ENCODE data around the gene ARHGAP45. TPM values are rescaled to one million over a fixed set of nuclear protein-coding genes. Genes with fewer than 3 reads are reported as not detected.

ARHGAP45 gene
- total and polyA plus RNA-seq, 2 of the 8 experiments (the other 6 are each of a cell fraction or from before 2014, with no cell fraction given): 31.4 to 41.8 TPM

- no peak overlapping the region for H3K14ac ChIP-seq (ENCODE audit: insufficient read length)
- peaks cover 8% of the 10 kb centered on the region for H3K79me1 ChIP-seq (ENCODE audit: low read depth, low read length)
- H3K4me1 ChIP-seq (replicated peaks in 1 of 4; ENCODE audit: control insufficient read depth in 3 of 4, insufficient read depth in 4 of 4, low read length in 3 of 4): peaks cover 0 to 4% (median 2%) of the 10 kb centered on the region in 4 experiments; a peak in 3 of 7 replicates
- FAIRE-seq (no peak), DNase-seq (ENCODE audit: low read depth in 1 of 2, low spot score in 2 of 2) (no peak)
- CTCF ChIA-PET (ENCODE audit: partially characterized antibody): interaction anchor here (0.6 to 4.2 kb wide), 5 partner anchors 20 to 221 kb away, joined by 3 to 14 read pairs (median 4); no protein-coding TSS in a partner anchor
- H3K23ac ChIP-seq (ENCODE audit: insufficient read length): no peak overlapping the region
- no peak overlapping the region for H4K91ac ChIP-seq (replicated peaks; ENCODE audit: insufficient read length, low read length)
- H3K23me2 ChIP-seq (ENCODE audit: low read depth, low read length): no peaks in the 10 kb centered on the region
- no peak overlapping the region for H2BK20ac ChIP-seq (ENCODE audit: low read length)
- H3K27me3 ChIP-seq (replicated peaks in 1 of 4; ENCODE audit: control insufficient read depth in 3 of 4, extremely low read depth in 1 of 4, insufficient read depth in 3 of 4, low read length in 3 of 4): no peaks in the 10 kb centered on the region
- H3K36me3 ChIP-seq (ENCODE audit: control insufficient read depth in 2 of 4, insufficient read depth in 4 of 4, low read length in 3 of 4): peaks cover 2 to 34% (median 4%) of the 10 kb centered on the region in 4 experiments; a peak in 4 of 8 replicates
- no peak overlapping the region for H2BK12ac ChIP-seq (ENCODE audit: low read depth, low read length)
- H2AFZ ChIP-seq (ENCODE audit: low read length): no peak overlapping the region
- H4K20me1 ChIP-seq (replicated peaks in 1 of 2; ENCODE audit: control insufficient read depth in 1 of 2, insufficient read depth in 2 of 2, low read length in 2 of 2): peaks cover 2 to 6% of the 10 kb centered on the region in 2 experiments
- H3K27ac ChIP-seq (ENCODE audit: low read depth, low read length): no peak overlapping the region
- no peak overlapping the region for H4K5ac ChIP-seq (ENCODE audit: insufficient read length, low read depth, low read length)
- no peak overlapping the region for H3K18ac ChIP-seq (ENCODE audit: extremely low read depth, low read length)
- H2BK15ac ChIP-seq (ENCODE audit: low read length): no peak overlapping the region
- 93% methylated on average over 31 of the region's 33 CpGs; no CpG with 5 or more reads in 1 of the 2 experiments for WGBS, 2 experiments (ENCODE audit: extremely low coverage in 1 of 2, insufficient coverage in 1 of 2, insufficient read length in 1 of 2, insufficient replicate concordance in 2 of 2, low coverage in 1 of 2, low lambda C conversion rate in 2 of 2, missing lambda C conversion rate in 1 of 2)
- H3K9ac ChIP-seq (replicated peaks in 1 of 4; ENCODE audit: extremely low read depth in 1 of 4, low read depth in 3 of 4, low read length in 3 of 4): no peak overlapping the region
- no peak overlapping the region for H3K4me3 ChIP-seq (ENCODE audit: extremely low read depth in 1 of 4, insufficient read depth in 2 of 4, low read depth in 3 of 4, low read length in 4 of 4)
- no peak overlapping the region for H3K4ac ChIP-seq (replicated peaks; ENCODE audit: insufficient read length, low read depth, low read length)
- no peaks in the 10 kb centered on the region for H3K9me3 ChIP-seq (ENCODE audit: insufficient read depth in 2 of 2, low read depth in 1 of 2, low read length in 1 of 2)
- no peak overlapping the region; the same call in 1 of the 2 replicates for H2BK5ac ChIP-seq (ENCODE audit: low read depth, low read length)
- no peak overlapping the region for H2AK5ac ChIP-seq (ENCODE audit: low read depth, low read length)
- H3K79me2 ChIP-seq (ENCODE audit: control insufficient read depth in 1 of 2, insufficient read depth in 2 of 2, low read length in 2 of 2): no peaks in the 10 kb centered on the region
- no peak overlapping the region for H2BK120ac ChIP-seq (replicated peaks; ENCODE audit: low read depth, low read length)
- H3K56ac ChIP-seq (replicated peaks; ENCODE audit: insufficient read length, low read depth, low read length): no peak overlapping the region
- peak overlapping the region; percentile 35; the same call in 1 of the 2 replicates for H4K8ac ChIP-seq (ENCODE audit: extremely low read depth, insufficient read depth, low read length)
- H3K4me2 ChIP-seq (ENCODE audit: insufficient read depth in 1 of 2, low read depth in 2 of 2, low read length in 2 of 2): no peak overlapping the region
- POLR2A ChIA-PET (ENCODE audit: partially characterized antibody): interaction anchor here (0.7 kb wide), 1 partner anchor 32 kb away, joined by 3 read pairs; no protein-coding TSS in a partner anchor
- no peak for TF ChIP-seq MAFK (IDR thresholded peaks at IDR 0.05; ENCODE audit: low read depth, low read length)
- no peak for TF ChIP-seq TAF7 (optimal IDR thresholded peaks at IDR 0.05; ENCODE audit: borderline replicate concordance, low read depth, low read length)
- no peak for TF ChIP-seq CREB1 (IDR thresholded peaks at IDR 0.05)
- no peak for TF ChIP-seq SIN3A (conservative IDR thresholded peaks at IDR 0.05 in 1 of 2, IDR thresholded peaks at IDR 0.05 in 1 of 2; ENCODE audit: low read depth in 1 of 2, low read length in 2 of 2)
- TF ChIP-seq BCL11A (IDR thresholded peaks at IDR 0.05; ENCODE audit: low read depth in 2 of 2, low read length in 2 of 2): no peak
- TF ChIP-seq JUND (IDR thresholded peaks at IDR 0.05; ENCODE audit: low read length): no peak
- no peak for TF ChIP-seq EGR1 (IDR thresholded peaks at IDR 0.05; ENCODE audit: borderline replicate concordance, low read depth, low read length)
- no peak for TF ChIP-seq PHF8 (conservative IDR thresholded peaks at IDR 0.05; ENCODE audit: low read depth, low read length)
- TF ChIP-seq SIRT6 (IDR thresholded peaks at IDR 0.05; ENCODE audit: low read length): no peak
- TF ChIP-seq RAD21 (IDR thresholded peaks at IDR 0.05 in 1 of 2, conservative IDR thresholded peaks at IDR 0.05 in 1 of 2; ENCODE audit: low read depth in 2 of 2, low read length in 2 of 2): no peak
- no peak for TF ChIP-seq NANOG (IDR thresholded peaks at IDR 0.05; ENCODE audit: insufficient read depth, low read depth, low read length, poor library complexity, severe bottlenecking)
- TF ChIP-seq NRF1 (IDR thresholded peaks at IDR 0.05; ENCODE audit: low read depth, low read length): no peak
Measured at GRCh38 chr19:1125601-1126467, 58.9 kb downstream of the ARHGAP45 start.
